Erythroblast (primary cell): Measurements from ENCODE around the gene CACNA1D.

Experiments
- GATA1 ChIP-seq: IDR thresholded peaks from 2 replicates; pipeline ENCODE4 v1.6.1; 2011; ENCODE audit warnings: low read depth, mild to moderate bottlenecking, control low read depth, low read length, moderate library complexity
- POLR2A ChIP-seq: IDR thresholded peaks from 2 replicates; pipeline ENCODE4 v1.6.1; 2011; ENCODE audit warnings: mild to moderate bottlenecking, low read length

DNA sequence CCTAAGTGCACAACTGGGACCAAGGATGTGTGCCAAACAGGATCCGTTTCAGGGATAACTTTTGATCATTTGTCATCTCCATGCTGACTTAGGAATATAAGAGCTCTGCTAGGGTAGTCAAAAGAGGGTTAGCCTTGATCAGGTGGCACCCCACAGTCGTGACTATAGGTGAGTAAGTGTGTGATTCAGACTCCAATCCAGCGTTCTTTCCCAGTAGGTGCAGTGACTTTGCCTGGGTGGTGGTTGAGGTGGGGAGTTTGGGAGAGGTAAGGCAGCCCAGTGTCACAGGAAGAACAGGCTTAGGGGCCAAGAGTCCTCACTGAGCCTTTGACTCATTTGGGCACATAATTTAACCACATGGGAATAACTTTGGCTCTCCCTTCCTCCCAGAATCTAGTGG lies 300.8 kb downstream of the CACNA1D start:
- no peak for TF ChIP-seq POLR2A
- no peak for TF ChIP-seq GATA1
